ENCODE measurements around the gene SLC6A18.

Gene SLC6A18

DNA sequence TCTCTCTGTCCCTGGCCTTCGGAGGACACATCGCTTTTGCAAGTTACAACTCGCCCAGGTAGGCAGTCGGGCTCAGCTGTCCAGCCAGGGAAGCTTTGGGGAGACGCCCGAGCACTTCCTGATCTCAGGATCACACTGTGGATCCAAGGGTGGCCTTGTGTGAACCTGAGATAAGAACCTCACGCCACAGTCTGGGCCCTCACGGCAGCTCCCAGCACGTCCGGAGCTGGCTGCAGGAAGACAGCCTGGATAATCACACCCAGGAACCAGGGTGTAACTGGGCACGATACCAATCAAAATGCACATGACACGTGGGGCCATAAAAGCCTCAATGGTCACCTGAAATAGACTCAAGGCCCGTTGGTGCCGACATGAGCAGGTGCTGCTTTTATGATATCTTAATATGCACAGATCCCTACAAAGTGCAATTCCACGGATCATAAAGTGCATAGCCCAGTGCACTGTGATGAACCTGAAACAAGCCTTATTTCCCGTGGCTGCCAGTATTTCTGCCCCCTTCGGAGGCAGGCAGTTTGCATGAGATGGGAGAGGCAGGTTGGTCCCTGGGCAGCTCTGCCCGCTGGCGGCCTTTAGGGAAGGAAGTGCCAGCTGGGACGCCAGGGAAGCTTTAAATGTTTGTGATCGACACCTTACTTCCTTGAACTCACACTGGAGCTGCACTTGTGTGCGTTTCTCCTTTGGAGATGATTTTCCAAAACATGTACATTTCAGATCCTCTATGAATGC is 14.5 kb downstream of the SLC6A18 start:
- no peak for DNase-seq

DNA sequence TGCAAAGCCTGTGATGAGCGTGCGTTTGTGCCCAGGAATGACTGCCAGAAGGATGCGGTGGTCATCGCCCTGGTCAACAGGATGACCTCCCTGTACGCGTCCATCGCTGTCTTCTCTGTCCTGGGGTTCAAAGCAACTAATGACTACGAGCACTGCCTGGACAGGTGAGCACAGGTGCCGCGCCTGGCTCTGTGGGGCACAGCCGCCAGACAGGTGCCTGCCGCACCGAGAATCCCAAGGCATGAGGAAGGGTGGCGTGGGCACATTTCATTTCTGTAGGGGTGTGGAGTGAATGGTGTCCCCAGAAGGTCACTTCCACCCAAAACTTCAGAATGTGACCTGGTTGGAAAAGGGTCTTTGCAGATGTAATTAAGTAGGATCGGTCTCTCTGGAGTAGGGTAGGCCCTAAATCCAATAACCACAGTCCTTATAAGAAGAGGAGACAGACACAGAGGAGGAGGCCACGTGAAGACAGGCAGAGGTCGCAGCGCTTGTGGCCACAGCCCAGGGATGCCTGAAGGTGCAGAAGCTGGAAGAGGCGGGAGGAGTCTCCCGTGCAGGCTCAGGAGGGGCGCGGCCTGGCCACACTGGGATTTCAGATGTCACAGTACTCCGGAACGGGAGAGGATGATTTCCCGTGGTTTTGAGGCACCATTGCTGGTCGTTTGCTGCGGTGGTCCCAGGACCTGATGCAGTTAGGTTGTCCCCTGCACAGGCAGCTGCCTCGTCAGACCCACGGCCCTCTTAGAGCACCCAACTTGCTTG is 15.5 kb downstream of the SLC6A18 start:
- DNase-seq = no peak

DNA sequence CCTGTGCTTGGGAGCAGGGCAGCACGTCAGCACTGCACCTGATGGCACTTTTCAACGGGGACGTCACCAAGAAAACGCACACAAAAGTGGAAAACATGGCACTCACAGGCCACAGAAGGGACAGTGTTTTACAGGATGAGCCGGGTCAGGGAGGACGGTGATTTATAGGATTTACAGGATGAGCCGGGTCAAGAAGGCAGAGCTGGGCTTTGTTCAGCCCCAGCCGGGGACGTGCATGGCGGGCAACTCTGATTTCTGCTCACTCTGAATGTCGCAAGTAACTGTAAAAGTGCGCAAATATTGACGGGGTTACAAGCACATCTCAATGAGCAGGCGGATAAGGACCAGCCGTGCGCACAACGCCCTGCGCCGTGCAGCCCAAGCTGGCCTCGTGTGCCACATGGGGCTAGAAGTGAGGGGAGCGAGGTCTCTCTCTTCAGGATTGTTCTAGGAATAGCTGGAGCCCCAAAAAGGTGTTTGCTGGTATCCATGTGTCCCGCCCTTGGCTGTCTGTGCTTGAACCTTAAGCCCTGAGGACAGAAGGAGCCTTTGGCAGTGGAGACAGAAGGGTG is 16.4 kb downstream of the SLC6A18 start:
- DNase-seq = no peak

- no peak for DNase-seq
These were observed 17.7 kb downstream of the SLC6A18 start for GRCh38 chr5:1242733-1243486.

- DNase-seq = no peak
These were observed 18.4 kb downstream of the SLC6A18 start for GRCh38 chr5:1243487-1244130.

DNA sequence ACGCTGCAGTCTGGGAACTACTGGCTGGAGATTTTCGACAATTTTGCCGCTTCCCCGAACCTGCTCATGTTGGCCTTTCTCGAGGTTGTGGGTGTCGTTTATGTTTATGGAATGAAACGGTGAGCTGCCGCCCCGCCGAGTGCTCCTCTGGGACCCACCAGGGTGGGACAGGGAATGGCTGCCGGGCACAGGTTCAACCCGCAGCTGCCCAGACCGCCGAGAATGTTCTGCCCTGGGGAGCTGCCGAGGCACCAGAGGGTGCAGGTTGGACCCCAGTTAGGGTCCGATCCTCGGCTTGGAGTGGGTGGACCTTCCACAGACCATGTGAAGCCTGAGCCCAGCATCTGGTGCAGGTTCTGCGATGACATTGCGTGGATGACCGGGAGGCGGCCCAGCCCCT is 19.1 kb downstream of the SLC6A18 start:
- no peak for DNase-seq

DNA sequence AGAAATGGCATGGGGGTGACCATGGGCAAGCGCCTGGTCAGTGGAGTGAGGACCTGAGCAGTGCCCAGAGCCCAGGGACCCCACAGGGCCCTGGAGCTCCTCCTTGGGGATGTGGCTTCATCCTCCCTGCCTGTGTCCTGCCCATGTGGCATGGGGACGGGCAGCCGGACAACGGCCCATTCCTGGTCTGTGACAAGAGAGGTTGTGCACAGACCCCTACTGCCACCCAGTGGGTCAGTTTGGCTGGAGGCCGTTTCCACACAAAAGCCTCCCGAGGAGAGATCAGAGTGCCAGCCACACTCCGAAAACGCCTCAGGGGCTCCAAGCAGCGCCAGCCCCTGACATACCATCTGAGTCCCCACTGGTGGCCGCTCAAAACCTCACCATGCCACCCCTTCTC is 19.8 kb downstream of the SLC6A18 start:
- no peak for DNase-seq

DNA sequence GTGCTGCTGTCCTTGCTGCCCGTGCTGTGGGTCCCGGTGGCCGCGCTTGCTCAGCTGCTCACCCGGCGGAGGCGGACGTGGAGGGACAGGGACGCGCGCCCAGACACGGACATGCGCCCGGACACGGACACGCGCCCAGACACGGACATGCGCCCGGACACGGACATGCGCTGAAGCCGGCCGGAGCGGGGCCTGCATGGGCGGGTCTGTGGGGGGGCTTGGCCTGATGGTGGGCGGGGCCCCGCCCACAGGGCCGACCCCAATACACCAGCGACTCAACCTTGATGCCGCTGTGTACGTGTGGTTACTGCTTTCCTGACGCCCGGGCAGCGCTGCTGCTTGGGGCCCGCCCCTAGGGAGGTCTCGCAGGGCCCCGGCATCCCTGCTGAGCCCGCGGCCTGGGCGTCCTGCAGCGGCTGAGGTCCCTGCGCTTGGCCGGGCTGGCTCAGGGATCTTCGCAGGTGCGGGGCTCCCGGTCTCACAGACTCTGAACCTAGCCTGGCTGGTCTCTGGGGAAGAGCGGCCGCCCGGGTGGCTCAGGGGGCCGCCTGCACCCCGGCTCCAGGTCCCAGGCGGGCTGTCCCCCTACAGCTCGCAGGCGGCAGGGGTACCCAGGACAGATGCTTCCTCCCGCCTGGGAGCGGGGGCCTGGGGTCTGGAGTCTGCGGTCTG is 20.9 kb downstream of the SLC6A18 start:
- DNase-seq = no peak

DNA sequence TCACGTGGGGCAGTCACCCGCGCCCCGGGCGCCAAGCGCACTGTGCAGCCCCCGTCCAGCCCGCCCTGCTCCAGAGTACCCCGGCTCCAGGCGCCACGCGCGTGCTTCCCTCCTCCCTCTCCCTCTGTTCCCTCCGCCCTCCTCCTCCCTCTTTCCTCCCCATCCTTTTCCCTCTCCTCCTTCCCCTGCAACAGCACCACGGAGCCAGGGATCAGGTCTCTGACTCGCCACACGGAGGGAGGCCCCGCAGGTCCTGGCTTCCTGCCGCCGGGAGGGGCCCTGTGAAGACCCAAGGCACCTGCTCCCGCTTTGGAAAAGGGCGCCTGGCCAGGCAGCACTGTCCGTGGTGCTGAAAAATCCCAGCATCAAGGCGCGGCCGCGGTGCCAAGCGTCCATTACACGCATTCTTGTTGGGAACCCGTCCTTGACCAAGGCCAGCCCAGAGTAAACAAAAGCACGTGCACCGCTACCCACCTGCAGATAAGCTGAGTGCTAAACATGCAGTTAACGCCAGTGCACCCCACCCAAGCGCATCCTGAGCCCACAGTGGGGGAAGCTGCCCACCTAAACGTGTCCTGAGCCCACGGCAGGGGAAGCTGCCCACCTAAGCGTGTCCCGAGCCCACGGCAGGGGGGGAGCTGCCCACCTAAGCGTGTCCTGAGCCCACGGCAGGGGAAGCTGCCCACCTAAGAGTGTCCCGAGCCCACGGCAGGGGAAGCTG is 21.7 kb downstream of the SLC6A18 start:
- no peak for DNase-seq

DNA sequence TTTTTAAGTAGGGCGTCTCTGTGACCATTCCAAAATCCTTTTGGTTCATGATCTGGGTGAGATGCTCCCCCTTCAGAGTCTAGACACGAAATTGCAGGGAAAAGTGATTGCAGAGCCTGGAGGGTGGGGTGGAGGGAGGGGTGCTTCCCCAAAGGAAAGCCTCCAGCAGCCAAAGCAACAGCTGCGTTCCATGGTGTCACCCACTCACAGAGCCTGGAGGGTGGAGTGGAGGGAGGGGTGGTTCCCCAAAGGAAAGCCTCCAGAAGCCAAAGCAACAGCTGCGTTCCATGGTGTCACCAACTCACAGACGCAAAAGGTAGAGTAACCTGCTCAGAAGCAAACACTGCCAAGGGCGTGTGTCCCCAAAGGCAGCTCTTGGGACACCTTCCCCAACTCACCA is 22.6 kb downstream of the SLC6A18 start:
- DNase-seq = no peak

DNA sequence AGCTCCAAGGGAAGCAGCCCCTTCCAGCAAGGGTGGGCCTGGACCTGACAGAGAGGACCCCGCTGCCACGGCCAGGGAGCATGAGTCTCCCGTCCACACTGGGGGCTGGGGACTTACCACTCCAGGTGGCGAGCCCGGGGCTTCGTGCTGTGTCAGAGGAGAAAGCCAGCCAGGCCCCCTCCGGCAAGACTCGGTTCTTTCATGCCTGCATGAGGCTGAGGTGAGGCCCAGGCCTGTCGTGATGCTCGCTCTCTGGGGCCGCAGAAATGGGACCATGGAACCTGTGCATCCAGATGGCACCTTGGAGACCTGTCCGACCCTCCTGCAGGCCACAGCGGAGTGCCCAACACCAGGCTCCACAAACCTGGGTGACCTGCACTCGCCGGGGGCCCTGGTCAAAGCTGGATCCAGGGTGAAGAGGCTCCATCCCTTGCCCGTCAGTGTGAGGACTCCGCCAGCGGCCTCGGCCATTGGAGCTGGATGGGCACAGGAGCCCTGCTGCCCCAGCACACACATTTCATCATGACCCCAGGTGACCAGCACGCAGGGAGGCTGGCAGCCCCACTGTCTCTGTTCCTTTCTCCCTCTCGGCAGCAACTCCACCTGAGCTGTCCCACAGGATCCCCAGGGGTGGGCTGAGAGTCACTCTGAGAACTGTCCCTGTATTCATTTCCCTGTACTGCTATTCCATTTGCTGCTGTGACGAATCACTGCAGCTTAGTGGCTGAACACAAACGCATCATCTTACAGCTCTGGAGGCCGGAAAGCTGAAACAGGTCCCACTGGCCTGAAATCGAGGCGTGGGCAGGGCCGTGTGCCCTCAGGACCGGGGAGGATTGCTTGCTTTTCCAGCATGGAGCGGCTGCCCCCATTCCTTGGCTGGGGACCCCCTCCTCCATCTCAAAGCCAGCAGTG is 24.4 kb downstream of the SLC6A18 start:
- no peak for DNase-seq

DNA sequence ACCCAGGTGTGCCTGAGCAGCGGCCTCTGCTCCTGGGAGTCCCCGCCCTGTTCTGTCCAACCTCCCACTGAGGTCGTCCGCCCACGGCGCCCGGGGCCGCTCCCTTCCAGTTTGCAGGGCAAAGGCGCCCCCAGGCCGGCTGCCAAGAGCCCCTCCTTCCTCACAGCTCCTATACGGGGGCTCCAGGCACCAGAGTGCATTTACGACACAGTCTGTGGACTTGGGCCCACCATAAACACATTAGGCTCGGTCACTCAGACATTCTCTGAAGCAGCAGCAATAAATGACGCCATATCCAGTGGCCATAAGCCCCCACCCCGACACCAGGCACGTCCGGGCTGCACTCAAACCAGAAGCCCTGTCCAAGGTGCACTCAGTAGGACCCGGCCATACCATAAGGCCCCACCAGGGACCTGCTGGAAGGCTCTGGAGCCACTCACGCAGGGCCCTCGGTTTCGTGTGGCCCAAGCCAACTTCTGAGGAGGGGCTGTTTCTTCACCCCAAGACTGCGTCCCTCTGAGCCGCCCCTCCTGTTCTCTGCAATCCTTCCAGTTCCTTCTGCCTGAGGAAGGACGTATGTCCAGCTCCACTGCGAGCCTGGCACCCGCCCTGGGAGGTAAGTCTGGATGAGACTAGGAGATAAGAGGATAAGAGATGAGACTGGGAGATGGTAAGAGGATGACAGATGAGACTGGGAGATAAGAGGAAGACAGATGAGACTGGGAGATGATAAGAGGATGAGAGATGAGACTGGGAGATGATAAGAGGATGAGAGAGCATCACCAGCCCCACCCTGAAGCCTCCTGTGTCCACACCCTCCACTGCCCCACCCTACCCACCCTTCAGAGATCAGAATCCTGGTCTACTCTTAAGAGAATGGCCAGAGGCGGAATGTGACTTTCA is 26.7 kb downstream of the SLC6A18 start:
- DNase-seq = no peak

GRCh38 chr5:1252681-1253080 is 27.5 kb downstream of the SLC6A18 start:
- no peak for DNase-seq

GRCh38 chr5:1253456-1254105 is 28.4 kb downstream of the SLC6A18 start:
- no peak for DNase-seq

- no peak for DNase-seq
These were observed 29.0 kb downstream of the SLC6A18 start for GRCh38 chr5:1254196-1254595.

DNA sequence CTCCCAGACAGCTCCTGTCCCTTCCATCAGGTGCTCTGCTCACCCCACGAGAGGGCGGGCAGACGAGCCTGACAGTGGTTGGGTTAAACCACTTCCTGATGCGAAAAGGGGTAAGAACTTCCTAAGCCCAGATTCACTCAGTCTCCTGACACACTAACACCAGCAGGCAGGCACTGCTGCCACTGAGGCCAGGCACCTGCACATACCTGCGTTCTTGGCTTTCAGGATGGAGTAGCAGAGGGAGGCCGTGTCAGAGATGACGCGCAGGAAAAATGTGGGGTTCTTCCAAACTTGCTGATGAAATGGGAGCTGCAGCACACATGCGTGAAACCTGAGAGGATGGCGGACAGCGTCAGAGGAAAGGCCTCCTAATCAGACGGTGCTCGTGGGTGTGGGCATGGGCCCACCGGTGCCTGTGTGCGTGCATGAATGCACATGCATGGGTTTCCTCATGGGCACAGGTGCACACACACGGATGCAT is 29.9 kb downstream of the SLC6A18 start:
- DNase-seq = no peak

DNA sequence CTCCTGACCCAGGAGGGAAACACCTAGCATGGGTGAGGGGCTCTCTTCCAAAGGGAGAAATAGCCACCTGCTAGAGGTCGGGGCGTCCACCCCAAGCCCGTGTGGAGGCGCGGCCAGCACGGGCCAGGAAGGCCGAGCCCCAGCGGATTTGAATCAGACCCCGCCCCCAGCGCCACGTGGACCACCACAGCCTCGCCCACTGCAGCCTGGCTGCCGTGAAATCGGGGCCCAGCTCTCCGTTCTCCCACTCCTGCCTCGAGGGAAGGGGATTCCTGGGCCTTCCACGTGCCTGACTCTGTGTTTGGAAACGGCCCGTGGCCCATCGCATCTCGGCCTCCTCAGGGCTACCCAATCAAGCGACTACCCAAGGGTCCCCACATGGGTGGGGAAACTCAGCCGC is 31.6 kb downstream of the SLC6A18 start:
- no peak for DNase-seq

GRCh38 chr5:1257363-1257762 is 32.2 kb downstream of the SLC6A18 start:
- no peak for DNase-seq

GRCh38 chr5:1257841-1258240 is 32.7 kb downstream of the SLC6A18 start:
- no peak for DNase-seq

Data from cerebellar nuclear complex (tissue), 1 donor.